ENCODE results near the gene AOC1.

- no peak for TF ChIP-seq CTCF (conservative IDR thresholded peaks at IDR 0.05; ENCODE audit: low read depth, low read length)
- TF ChIP-seq EZH2 (IDR thresholded peaks at IDR 0.05; ENCODE audit: low read length, unreplicated experiment), result no peak
Observed at GRCh38 chr7:150838965-150839650, 13.2 kb upstream of the AOC1 start.

Data from PC-3 (cell line).